ENCODE data around the gene RAB3D. TPM values are rescaled to one million over a fixed set of nuclear protein-coding genes. Genes with fewer than 3 reads are reported as not detected.
A peak's percentile ranks its signal among the peaks of the same experiment; 100 is the strongest.

Gene RAB3D
- total RNA-seq, 1 experiment from 2014 or later = 29.4 TPM

DNA sequence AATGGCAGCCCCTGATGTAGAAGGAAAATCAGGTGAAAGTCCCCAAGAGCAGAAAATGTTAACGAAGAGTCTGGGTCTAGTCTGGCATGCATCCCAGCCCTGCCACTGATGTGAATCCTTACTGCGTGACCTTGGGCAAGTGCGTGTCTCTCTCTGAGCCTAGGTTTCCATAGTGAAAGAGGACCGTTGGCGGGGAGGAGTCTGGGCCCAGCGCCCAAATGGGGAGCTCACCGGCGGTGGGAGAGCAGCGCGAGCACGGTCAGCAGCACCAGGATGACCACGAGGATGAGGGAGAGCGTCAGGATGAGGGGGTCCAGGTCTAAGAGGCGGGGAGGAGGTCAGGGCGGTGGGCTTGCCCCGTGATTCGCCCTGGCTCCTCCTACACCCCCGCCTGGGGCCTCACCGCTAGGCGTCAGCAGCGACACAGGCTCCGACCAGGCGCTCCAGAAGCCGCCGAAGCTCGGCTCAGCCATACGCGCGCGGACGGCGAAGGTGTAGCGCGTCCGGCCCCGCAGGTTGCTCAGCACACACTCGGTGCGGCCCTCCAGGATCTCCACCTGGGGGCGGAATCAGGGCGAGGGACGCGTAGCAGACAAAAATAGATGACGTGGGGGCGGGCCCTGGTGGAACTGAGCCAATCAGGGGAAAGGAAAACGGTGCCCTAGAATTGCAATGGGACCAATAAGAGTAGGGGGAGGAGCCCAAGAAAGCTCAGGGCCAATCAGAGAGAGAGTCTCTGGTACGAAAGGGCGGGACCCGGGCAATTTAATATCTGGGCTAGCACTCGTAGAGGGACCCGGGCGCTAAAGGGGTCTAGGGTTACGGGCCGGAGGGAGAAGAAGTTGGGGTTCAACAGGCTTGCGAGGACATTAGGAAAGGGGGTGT lies 41.4 kb upstream of the RAB3D start:
- H3T11ph ChIP-seq (ENCODE audit: low read length) = no peak overlapping the region
- Mint-ChIP-seq H3K27me3 (ENCODE audit: low read depth) (peaks cover 2% of the 10 kb centered on the region; the same call in 1 of the 2 replicates), H3K4me1 (peaks cover 15 to 32% of the 10 kb centered on the region in 2 experiments), H3K9me3 (no peaks in the 10 kb centered on the region), H3K36me3 (ENCODE audit: insufficient read depth in 1 of 3, low read depth in 3 of 3) (peaks cover 4 to 19% (median 18%) of the 10 kb centered on the region in 3 experiments; a peak in 6 of 7 replicates), H3K4me3 (peak overlapping the region; percentile 92 to 95), H3K27ac (peak overlapping the region; percentile 96 to 100 (median 100))
- H3K4me1 ChIP-seq (ENCODE audit: insufficient read depth, low read length) = no peaks in the 10 kb centered on the region
- peaks cover 4% of the 10 kb centered on the region for H4K20me1 ChIP-seq (ENCODE audit: control insufficient read depth, insufficient read depth, insufficient read length)
- no peaks in the 10 kb centered on the region for H3K79me2 ChIP-seq (ENCODE audit: insufficient read depth, low read length)
- H3K56ac ChIP-seq (ENCODE audit: insufficient read length, low read depth, low read length) = no peak overlapping the region
- H4K5ac ChIP-seq (ENCODE audit: insufficient read length, low read depth, low read length) = no peak overlapping the region
- no peak overlapping the region for H4K8ac ChIP-seq (replicated peaks; ENCODE audit: insufficient read length, low read depth, low read length)
- H2BK15ac ChIP-seq (ENCODE audit: low read depth, low read length) = no peak overlapping the region
- no peak overlapping the region for H2BK12ac ChIP-seq (ENCODE audit: insufficient read length, low read depth, low read length)
- H2AFZ ChIP-seq (ENCODE audit: low read length) = no peak overlapping the region
- peak overlapping the region; percentile 40 for H3K9ac ChIP-seq (ENCODE audit: extremely low read depth, insufficient read length, low read length)
- no peak overlapping the region for H3K4ac ChIP-seq (ENCODE audit: low read depth, low read length)
- no peaks in the 10 kb centered on the region for H3K79me1 ChIP-seq (ENCODE audit: insufficient read depth, low read depth, low read length, poor library complexity, severe bottlenecking)
- H3K14ac ChIP-seq (ENCODE audit: insufficient read depth, low read length) = peak overlapping the region; percentile 61
- TF ChIP-seq, protein P1, sequence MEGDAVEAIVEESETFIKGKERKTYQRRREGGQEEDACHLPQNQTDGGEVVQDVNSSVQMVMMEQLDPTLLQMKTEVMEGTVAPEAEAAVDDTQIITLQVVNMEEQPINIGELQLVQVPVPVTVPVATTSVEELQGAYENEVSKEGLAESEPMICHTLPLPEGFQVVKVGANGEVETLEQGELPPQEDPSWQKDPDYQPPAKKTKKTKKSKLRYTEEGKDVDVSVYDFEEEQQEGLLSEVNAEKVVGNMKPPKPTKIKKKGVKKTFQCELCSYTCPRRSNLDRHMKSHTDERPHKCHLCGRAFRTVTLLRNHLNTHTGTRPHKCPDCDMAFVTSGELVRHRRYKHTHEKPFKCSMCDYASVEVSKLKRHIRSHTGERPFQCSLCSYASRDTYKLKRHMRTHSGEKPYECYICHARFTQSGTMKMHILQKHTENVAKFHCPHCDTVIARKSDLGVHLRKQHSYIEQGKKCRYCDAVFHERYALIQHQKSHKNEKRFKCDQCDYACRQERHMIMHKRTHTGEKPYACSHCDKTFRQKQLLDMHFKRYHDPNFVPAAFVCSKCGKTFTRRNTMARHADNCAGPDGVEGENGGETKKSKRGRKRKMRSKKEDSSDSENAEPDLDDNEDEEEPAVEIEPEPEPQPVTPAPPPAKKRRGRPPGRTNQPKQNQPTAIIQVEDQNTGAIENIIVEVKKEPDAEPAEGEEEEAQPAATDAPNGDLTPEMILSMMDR (conservative IDR thresholded peaks at IDR 0.05) = peak; percentile 77
- peak overlapping the region; percentile 80 for H3K18ac ChIP-seq (ENCODE audit: insufficient read length, low read depth, low read length)
- H2BK120ac ChIP-seq (ENCODE audit: low read depth, low read length, poor library complexity, severe bottlenecking) = no peak overlapping the region
- WGBS (ENCODE audit: extremely low coverage, insufficient read length, low lambda C conversion rate) = no CpG with 5 or more reads among the region's 54 CpGs
- no peak overlapping the region for H3K23ac ChIP-seq (ENCODE audit: insufficient read length, low read depth, low read length)
- peak overlapping the region; percentile 5 for H3K27ac ChIP-seq (ENCODE audit: insufficient read length, low read depth, low read length)
- peaks cover 18% of the 10 kb centered on the region for H3K23me2 ChIP-seq (ENCODE audit: insufficient read length, low read depth, low read length, poor library complexity, severe bottlenecking)
- H2BK5ac ChIP-seq (ENCODE audit: insufficient read length, low read length) = no peak overlapping the region
- no peaks in the 10 kb centered on the region for H3K9me3 ChIP-seq (ENCODE audit: control insufficient read depth, low read depth, low read length)
- no peak overlapping the region for H2AK5ac ChIP-seq (ENCODE audit: insufficient read length, low read length)
- DNase-seq = peak; percentile 98
- no peaks in the 10 kb centered on the region for H3K27me3 ChIP-seq (ENCODE audit: insufficient read depth, low read length)
- H3K4me2 ChIP-seq (ENCODE audit: insufficient read depth, insufficient read length, low read length) = peak overlapping the region; percentile 71
- no peak overlapping the region for H2BK20ac ChIP-seq (ENCODE audit: low read depth, low read length, poor library complexity, severe bottlenecking)
- no peak overlapping the region for H4K91ac ChIP-seq (ENCODE audit: insufficient read length, low read depth, low read length)

All from H9 (cell line).